OCI-LY1 (cell line): ENCODE results near the gene GALNT18.

Experiments used
- H2AFZ ChIP-seq: fragments of 200-600 bp; sonication (generic), shearing (Covaris generic); 2 replicates; pipeline ENCODE4 v1.6.0; 2014; ENCODE audit warnings: antibody characterized with exemption, mild to moderate bottlenecking, low read length
- H3F3A ChIP-seq: fragments of 200-600 bp; sonication (generic), shearing (Covaris generic); 2 replicates; pipeline ENCODE4 v1.6.0; 2014; ENCODE audit warnings: mild to moderate bottlenecking, antibody characterized with exemption, low read length, moderate library complexity; ENCODE audit not compliant: insufficient read depth
- H3K27ac ChIP-seq: fragments of 200-600 bp; sonication (generic); 2 replicates; pipeline ENCODE4 v1.5.1; 2014; ENCODE audit warnings: low read length, mixed run types, mild to moderate bottlenecking, low read depth; ENCODE audit not compliant: poor library complexity, severe bottlenecking
- H3K27me3 ChIP-seq: fragments of 200-600 bp; sonication (generic); 2 replicates; pipeline ENCODE4 v1.6.0; 2014; ENCODE audit warnings: antibody characterized with exemption, mild to moderate bottlenecking, low read length, moderate library complexity; ENCODE audit not compliant: insufficient read depth
- H3K36me3 ChIP-seq: fragments of 200-600 bp; sonication (generic); 2 replicates; pipeline ENCODE4 v1.6.1; 2014; ENCODE audit warnings: mild to moderate bottlenecking, antibody characterized with exemption, low read length, moderate library complexity, mixed read lengths; ENCODE audit not compliant: insufficient read depth
- H3K4me1 ChIP-seq: fragments of 200-600 bp; sonication (generic); 2 replicates; pipeline ENCODE4 v1.5.1; 2014; ENCODE audit warnings: mild to moderate bottlenecking, low read length, moderate library complexity; ENCODE audit not compliant: insufficient read depth, severe bottlenecking
- H3K4me2 ChIP-seq: fragments of 200-600 bp; sonication (generic), shearing (Covaris generic); 2 replicates; pipeline ENCODE4 v1.6.1; 2014; ENCODE audit warnings: low read length
- H3K4me3 ChIP-seq: fragments of 200-600 bp; sonication (generic); 2 replicates; pipeline ENCODE4 v1.5.1; 2014; ENCODE audit warnings: low read length, low read depth, mild to moderate bottlenecking, mixed read lengths; ENCODE audit not compliant: poor library complexity, severe bottlenecking
- H3K79me2 ChIP-seq: fragments of 200-600 bp; shearing (Covaris generic); 2 replicates; pipeline ENCODE4 v1.6.1; 2016; ENCODE audit warnings: mixed run types, low read length, mixed read lengths; ENCODE audit not compliant: insufficient read depth
- H3K9ac ChIP-seq: fragments of 200-600 bp; sonication (generic), shearing (Covaris generic); 2 replicates; pipeline ENCODE4 v1.6.1; 2014; ENCODE audit warnings: mild to moderate bottlenecking, low read length, mixed read lengths
- H3K9me2 ChIP-seq: fragments of 200-600 bp; sonication (generic), shearing (Covaris generic); 2 replicates; pipeline ENCODE4 v1.6.1; 2014; ENCODE audit warnings: low read depth, mild to moderate bottlenecking, low read length, mixed read lengths
- H3K9me3 ChIP-seq: fragments of 200-600 bp; shearing (Covaris generic); 2 replicates; pipeline ENCODE4 v1.6.1; 2014; ENCODE audit warnings: low read length, mixed read lengths
- H4K20me1 ChIP-seq: fragments of 200-600 bp; sonication (generic), shearing (Covaris generic); 2 replicates; pipeline ENCODE4 v1.6.0; 2016; ENCODE audit warnings: mild to moderate bottlenecking, low read length; ENCODE audit not compliant: insufficient read depth
- EZH2 ChIP-seq: fragments of 200-600 bp; sonication (generic), shearing (Covaris generic); IDR thresholded peaks from 2 replicates; pipeline ENCODE4 v1.8.0; 2017; ENCODE audit warnings: borderline replicate concordance, mixed run types, mild to moderate bottlenecking, antibody characterized with exemption, low read length, moderate library complexity, mixed read lengths
- TF ChIP-seq, protein P1 (sequence below): fragments of 200-600 bp; sonication (generic), shearing (Covaris generic); IDR thresholded peaks from 2 replicates; pipeline ENCODE4 v1.5.1; 2017; ENCODE audit warnings: mild to moderate bottlenecking, antibody characterized with exemption, low read length, moderate library complexity, mixed read lengths

The GALNT18 gene

DNA sequence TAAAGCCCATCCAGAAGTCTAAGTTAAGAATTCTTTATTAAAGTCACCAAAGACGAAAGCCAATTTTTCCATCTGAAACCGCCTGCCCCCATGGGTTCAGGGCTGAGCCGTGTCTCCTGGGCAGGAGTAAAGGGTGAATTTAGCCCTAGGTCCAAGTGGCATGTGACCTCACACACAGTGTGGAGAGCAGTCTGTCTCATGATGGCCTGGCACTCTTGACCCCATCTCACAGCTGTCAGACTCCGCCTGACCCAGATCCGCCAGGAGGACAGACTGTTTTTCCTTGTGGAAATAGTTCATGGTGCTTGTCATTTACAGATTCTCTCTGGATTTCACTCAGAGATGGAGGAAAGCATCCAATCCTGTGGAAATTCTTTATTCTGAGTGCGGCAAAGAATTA, 109.7 kb downstream of the GALNT18 start:
- Histone ChIP-seq H3K9me3 (no peaks in the 10 kb centered on the region), H3K27ac (no peak overlapping the region), H3K27me3 (0 out of 2 replicates have a peak, but pooled peaks cover 3% of the 10 kb centered on the region), H3K4me2 (no peak overlapping the region), H3K79me2 (no peaks in the 10 kb centered on the region), H3K9ac (no peak overlapping the region), H4K20me1 (no peaks in the 10 kb centered on the region), H3F3A (no peaks in the 10 kb centered on the region), H3K9me2 (no peaks in the 10 kb centered on the region), H2AFZ (no peak overlapping the region), H3K4me3 (no peak overlapping the region), H3K36me3 (no peaks in the 10 kb centered on the region), H3K4me1 (no peaks in the 10 kb centered on the region)
- no peak for TF ChIP-seq EZH2
- TF ChIP-seq, protein P1, sequence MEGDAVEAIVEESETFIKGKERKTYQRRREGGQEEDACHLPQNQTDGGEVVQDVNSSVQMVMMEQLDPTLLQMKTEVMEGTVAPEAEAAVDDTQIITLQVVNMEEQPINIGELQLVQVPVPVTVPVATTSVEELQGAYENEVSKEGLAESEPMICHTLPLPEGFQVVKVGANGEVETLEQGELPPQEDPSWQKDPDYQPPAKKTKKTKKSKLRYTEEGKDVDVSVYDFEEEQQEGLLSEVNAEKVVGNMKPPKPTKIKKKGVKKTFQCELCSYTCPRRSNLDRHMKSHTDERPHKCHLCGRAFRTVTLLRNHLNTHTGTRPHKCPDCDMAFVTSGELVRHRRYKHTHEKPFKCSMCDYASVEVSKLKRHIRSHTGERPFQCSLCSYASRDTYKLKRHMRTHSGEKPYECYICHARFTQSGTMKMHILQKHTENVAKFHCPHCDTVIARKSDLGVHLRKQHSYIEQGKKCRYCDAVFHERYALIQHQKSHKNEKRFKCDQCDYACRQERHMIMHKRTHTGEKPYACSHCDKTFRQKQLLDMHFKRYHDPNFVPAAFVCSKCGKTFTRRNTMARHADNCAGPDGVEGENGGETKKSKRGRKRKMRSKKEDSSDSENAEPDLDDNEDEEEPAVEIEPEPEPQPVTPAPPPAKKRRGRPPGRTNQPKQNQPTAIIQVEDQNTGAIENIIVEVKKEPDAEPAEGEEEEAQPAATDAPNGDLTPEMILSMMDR = no peak

- no peaks in the 10 kb centered on the region for H3K36me3 ChIP-seq
- no peaks in the 10 kb centered on the region for H3F3A ChIP-seq
- TF ChIP-seq, protein P1 = no peak
- TF ChIP-seq EZH2 = no peak
- no peak overlapping the region for H3K9ac ChIP-seq
- H3K4me1 ChIP-seq = no peaks in the 10 kb centered on the region
- H3K4me2 ChIP-seq = no peak overlapping the region
- H4K20me1 ChIP-seq = no peaks in the 10 kb centered on the region
- H3K27me3 ChIP-seq = 0 out of 2 replicates have a peak, but pooled peaks cover 3% of the 10 kb centered on the region
- no peaks in the 10 kb centered on the region for H3K79me2 ChIP-seq
- no peak overlapping the region for H3K4me3 ChIP-seq
- no peak overlapping the region for H2AFZ ChIP-seq
- H3K9me2 ChIP-seq = no peaks in the 10 kb centered on the region
- no peaks in the 10 kb centered on the region for H3K9me3 ChIP-seq
- no peak overlapping the region for H3K27ac ChIP-seq
These were observed 110.9 kb downstream of the GALNT18 start for GRCh38 chr11:11510939-11511338.

GRCh38 chr11:11505692-11506091, 116.1 kb downstream of the GALNT18 start:
- no peak overlapping the region for H3K9ac ChIP-seq

More at GRCh38 chr11:11505692-11506091, 116.1 kb downstream of the GALNT18 start:
- no peaks in the 10 kb centered on the region for H3K27me3 ChIP-seq
- no peaks in the 10 kb centered on the region for H4K20me1 ChIP-seq
- H3K4me3 ChIP-seq = no peak overlapping the region
- H3K4me1 ChIP-seq = no peaks in the 10 kb centered on the region
- no peaks in the 10 kb centered on the region for H3K79me2 ChIP-seq
- no peak for TF ChIP-seq EZH2
- TF ChIP-seq, protein P1 = no peak
- H3K4me2 ChIP-seq = no peak overlapping the region
- H3K36me3 ChIP-seq = no peaks in the 10 kb centered on the region
- H3K9me2 ChIP-seq = no peaks in the 10 kb centered on the region
- no peaks in the 10 kb centered on the region for H3K9me3 ChIP-seq
- H3K27ac ChIP-seq = no peak overlapping the region
- no peak overlapping the region for H2AFZ ChIP-seq
- no peaks in the 10 kb centered on the region for H3F3A ChIP-seq
